Panc1 (cell line): Measurements from ENCODE around the gene ELANE. TPM values are rescaled to one million over a fixed set of nuclear protein-coding genes. Genes with fewer than 3 reads are reported as not detected.

ENCODE experiments used
- ATAC-seq: fragments of 200-7000 bp; cut with Tn5 transposase; 2 replicates; pipeline ENCODE4 v1.9.1; 2020; ENCODE audit warnings: mild to moderate bottlenecking, moderate library complexity
- BruUV-seq: library from RNA; stranded (reverse); fragments of 400-500 nt; replicated peaks from 2 replicates; lab custom pipeline; 2021; lab: Mats Ljungman, UMichigan
- CTCF ChIA-PET: fragments of 300-600 bp; sonication (Branson Sonifier 250); formaldehyde crosslinking; loops from one replicate; lab custom pipeline; 2022; ENCODE audit warnings: antibody characterized with exemption; lab: Charles Lee
- POLR2A ChIA-PET: fragments of 300-600 bp; sonication (Branson Sonifier 250); formaldehyde crosslinking; loops from one replicate; lab custom pipeline; 2022; ENCODE audit warnings: antibody characterized with exemption; lab: Charles Lee
- DNase-seq: peaks from one replicate; pipeline ENCODE4 v3.0.0-alpha.2; 2010; ENCODE audit warnings: low read depth, low spot score
- H3K27ac ChIP-seq: 2 replicates; pipeline ENCODE4 v1.5.1; 2011; ENCODE audit warnings: mild to moderate bottlenecking, low read length, inconsistent platforms
- H3K27me3 ChIP-seq: fragments of 200-500 bp; sonication (Bioruptor generic); 2 replicates; pipeline ENCODE4 v1.6.0; 2014; ENCODE audit warnings: low read length, inconsistent platforms; ENCODE audit not compliant: control insufficient read depth, insufficient read depth
- H3K36me3 ChIP-seq: fragments of 200-500 bp; sonication (Bioruptor generic); 2 replicates; pipeline ENCODE4 v1.5.1; 2014; ENCODE audit warnings: inconsistent platforms, mild to moderate bottlenecking, low read length, moderate library complexity; ENCODE audit not compliant: control insufficient read depth, insufficient read depth
- H3K4me1 ChIP-seq: 2 replicates; pipeline ENCODE4 v1.5.1; 2011; ENCODE audit warnings: inconsistent platforms, mild to moderate bottlenecking, low read length, moderate library complexity; ENCODE audit not compliant: control insufficient read depth, insufficient read depth
- H3K4me3 ChIP-seq, 2 experiments: 2 replicates each; pipeline ENCODE4 v1.5.1; 2011 to 2012; ENCODE audit warnings: low read depth in 2 of 2, low read length in 2 of 2, mild to moderate bottlenecking in 2 of 2, inconsistent platforms in 1 of 2, moderate library complexity in 1 of 2
- H3K9me3 ChIP-seq: fragments of 200-500 bp; sonication (Bioruptor generic); 2 replicates; pipeline ENCODE4 v1.5.1; 2014; ENCODE audit warnings: low read depth, mild to moderate bottlenecking, inconsistent platforms, low read length, moderate library complexity; ENCODE audit not compliant: control insufficient read depth, insufficient read depth
- POLR2AphosphoS5 ChIP-seq: IDR thresholded peaks from 2 replicates; pipeline ENCODE4 v1.6.1; 2012; ENCODE audit warnings: mild to moderate bottlenecking, low read depth, low read length, moderate library complexity
- REST ChIP-seq, 2 experiments: IDR thresholded peaks; 2 replicates each; pipeline ENCODE4 v1.6.1; 2011 to 2012; ENCODE audit warnings: low read depth in 2 of 2, control low read depth in 1 of 2, low read length in 1 of 2, mild to moderate bottlenecking in 1 of 2, moderate library complexity in 1 of 2; ENCODE audit not compliant: insufficient read depth in 1 of 2
- SIN3A ChIP-seq: IDR thresholded peaks from 2 replicates; pipeline ENCODE4 v1.6.1; 2012; ENCODE audit warnings: low read depth, mild to moderate bottlenecking, low read length, moderate library complexity, borderline replicate concordance; ENCODE audit not compliant: insufficient read depth
- TCF7L2 ChIP-seq: IDR thresholded peaks from 2 replicates; pipeline ENCODE4 v1.6.1; 2011; ENCODE audit warnings: mild to moderate bottlenecking, low read depth, low read length, inconsistent platforms
- in situ Hi-C: cut with HindIII; loops from 2 replicates; pipeline ENCODE4 v1.10.0; 2016; ENCODE audit warnings: low sequenced_read_pairs, low pct_unique_long_range_greater_than_20kb
- intact Hi-C: fragments of 100-400 bp; cut with micrococcal nuclease; formaldehyde crosslinking; loops from one replicate; pipeline ENCODE4 v1.10.0; 2022; ENCODE audit not compliant: unreplicated experiment
- total RNA-seq: library from RNA; stranded (reverse); gene quantifications from one replicate; pipeline ENCODE4 v1.2.1, GENCODE V29; 2021; ENCODE audit not compliant: unreplicated experiment
- TF ChIP-seq, protein P1 (sequence below): fragments of 450-650 bp; IDR thresholded peaks from 2 replicates; pipeline ENCODE4 v1.5.1; 2017; ENCODE audit warnings: mild to moderate bottlenecking

ELANE gene
- total RNA-seq, 1 experiment from 2014 or later, result 0.57 TPM

- no peak for TF ChIP-seq POLR2AphosphoS5
- no peak for TF ChIP-seq REST (IDR thresholded peaks at IDR 0.05; ENCODE audit: insufficient read depth in 1 of 2, low read depth in 2 of 2, low read length in 1 of 2)
- TF ChIP-seq, protein P1, sequence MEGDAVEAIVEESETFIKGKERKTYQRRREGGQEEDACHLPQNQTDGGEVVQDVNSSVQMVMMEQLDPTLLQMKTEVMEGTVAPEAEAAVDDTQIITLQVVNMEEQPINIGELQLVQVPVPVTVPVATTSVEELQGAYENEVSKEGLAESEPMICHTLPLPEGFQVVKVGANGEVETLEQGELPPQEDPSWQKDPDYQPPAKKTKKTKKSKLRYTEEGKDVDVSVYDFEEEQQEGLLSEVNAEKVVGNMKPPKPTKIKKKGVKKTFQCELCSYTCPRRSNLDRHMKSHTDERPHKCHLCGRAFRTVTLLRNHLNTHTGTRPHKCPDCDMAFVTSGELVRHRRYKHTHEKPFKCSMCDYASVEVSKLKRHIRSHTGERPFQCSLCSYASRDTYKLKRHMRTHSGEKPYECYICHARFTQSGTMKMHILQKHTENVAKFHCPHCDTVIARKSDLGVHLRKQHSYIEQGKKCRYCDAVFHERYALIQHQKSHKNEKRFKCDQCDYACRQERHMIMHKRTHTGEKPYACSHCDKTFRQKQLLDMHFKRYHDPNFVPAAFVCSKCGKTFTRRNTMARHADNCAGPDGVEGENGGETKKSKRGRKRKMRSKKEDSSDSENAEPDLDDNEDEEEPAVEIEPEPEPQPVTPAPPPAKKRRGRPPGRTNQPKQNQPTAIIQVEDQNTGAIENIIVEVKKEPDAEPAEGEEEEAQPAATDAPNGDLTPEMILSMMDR, result no peak
- TF ChIP-seq SIN3A, result no peak
- TF ChIP-seq TCF7L2, result no peak
- POLR2A ChIA-PET, result no interaction called here
- Histone ChIP-seq H3K9me3 (no peaks in the 10 kb centered on the region), H3K4me3 (peak overlapping the region; percentile 46 to 48), H3K4me1 (peaks cover 8% of the 10 kb centered on the region), H3K27ac (peak overlapping the region; percentile 29; the same call in 1 of the 2 replicates), H3K27me3 (no peaks in the 10 kb centered on the region), H3K36me3 (no peaks in the 10 kb centered on the region)
- BruUV-seq, result no TSS peak
- ATAC-seq, result peak; percentile 1; the same call in 1 of the 2 replicates
- no peak for DNase-seq
- in situ Hi-C loops (no loop called here), intact Hi-C loops (no loop called here)
- CTCF ChIA-PET, result no interaction called here
These were observed 30.8 kb upstream of the ELANE start for GRCh38 chr19:821231-821824.

GRCh38 chr19:821825-822503 lies 30.1 kb upstream of the ELANE start, which contains the start of gene PLPPR3:
Gene PLPPR3 (minus strand): TSS chr19:821955. CDS start chr19:821559, 396 bp downstream.
- ATAC-seq (peak; percentile 26; the same call in 1 of the 2 replicates), DNase-seq (no peak)
- Histone ChIP-seq H3K4me1 (peaks cover 8% of the 10 kb centered on the region), H3K27me3 (no peaks in the 10 kb centered on the region), H3K4me3 (peak within 1 kb of the TSS; percentile 46 to 48), H3K9me3 (no peaks in the 10 kb centered on the region), H3K27ac (peak within 1 kb of the TSS; percentile 90), H3K36me3 (no peaks in the 10 kb centered on the region)
- BruUV-seq, result no TSS peak
- TF ChIP-seq REST (IDR thresholded peaks at IDR 0.05; ENCODE audit: insufficient read depth in 1 of 2, low read depth in 2 of 2, low read length in 1 of 2), result no peak
- no peak for TF ChIP-seq TCF7L2
- no peak for TF ChIP-seq POLR2AphosphoS5
- TF ChIP-seq, protein P1, result no peak
- TF ChIP-seq SIN3A, result no peak
- intact Hi-C loops (no loop called here), in situ Hi-C loops (no loop called here)
- ChIA-PET CTCF (no interaction called here), POLR2A (no interaction called here)
